Upper lobe of left lung (tissue), 6 donors: ENCODE data around the gene FURIN. TPM values are rescaled to one million over a fixed set of nuclear protein-coding genes. Genes with fewer than 3 reads are reported as not detected.
"Not testable (repeated sequence)": the region's sequence is repeated elsewhere in the genome, so short reads cannot be mapped to it uniquely, and the experiment has no call there.

Source experiments
- ATAC-seq, 2 donors: fragments of 200-7000 bp; cut with Tn5 transposase; one replicate each; pipeline ENCODE4 v1.9.1; 2022; ENCODE audit warnings: mild to moderate bottlenecking in 2 of 2, moderate library complexity in 2 of 2; ENCODE audit not compliant: low FRiP score in 2 of 2
- DNase-seq, 2 donors: peaks; one replicate each; pipeline ENCODE4 v3.0.0-alpha.2; 2019 to 2020
- H3K27ac ChIP-seq, 4 donors: fragments of 200-600 bp; sonication (generic); one replicate each; pipeline ENCODE4 v1.5.1; 2016 to 2019
- H3K27me3 ChIP-seq, 4 donors: fragments of 200-600 bp; sonication (generic); one replicate each; pipeline ENCODE4 v1.5.1; 2017 to 2019
- H3K36me3 ChIP-seq, 4 donors: fragments of 200-600 bp; sonication (generic); one replicate each; pipeline ENCODE4 v1.5.1; 2016 to 2019
- H3K4me1 ChIP-seq, 4 donors: fragments of 200-600 bp; sonication (generic); one replicate each; pipeline ENCODE4 v1.5.1; 2018 to 2019
- H3K4me3 ChIP-seq, 4 donors: fragments of 200-600 bp; sonication (generic); one replicate each; pipeline ENCODE4 v1.5.1; 2017 to 2019; ENCODE audit warnings: mild to moderate bottlenecking in 2 of 4, moderate library complexity in 1 of 4
- H3K9me3 ChIP-seq, 4 donors: fragments of 200-600 bp; sonication (generic); one replicate each; pipeline ENCODE4 v1.5.1; 2018 to 2019
- CTCF ChIP-seq, 6 experiments: fragments of 450-650 bp in 4 of 6; fragments of 200-600 bp in 2 of 6; sonication (generic) in 2 of 6; IDR thresholded peaks; one replicate each; pipeline ENCODE4 v1.5.1; 2016 to 2019; ENCODE audit warnings: antibody characterized with exemption in 6 of 6
- EP300 ChIP-seq, 4 donors: sonication (generic); formaldehyde crosslinking; IDR thresholded peaks; one replicate each; pipeline ENCODE4 v1.5.1; 2017; ENCODE audit warnings: antibody characterized with exemption in 4 of 4, control low read depth in 2 of 4
- POLR2A ChIP-seq, 4 donors: fragments of 450-650 bp; IDR thresholded peaks; one replicate each; pipeline ENCODE4 v1.5.1; 2016 to 2017; ENCODE audit warnings: antibody characterized with exemption in 4 of 4, mild to moderate bottlenecking in 2 of 4
- POLR2AphosphoS5 ChIP-seq, 2 donors: sonication (generic); formaldehyde crosslinking; IDR thresholded peaks; one replicate each; pipeline ENCODE4 v1.5.1; 2017; ENCODE audit warnings: antibody characterized with exemption in 2 of 2
- WGBS, 2 donors: methylation state at CpG; one replicate each; pipeline ENCODE4 v1.1.5; 2017 to 2018; 5-methylcytosine and 5-hydroxymethylcytosine counted together
- total RNA-seq, 6 donors: library from RNA; depleted of rRNA in 4 of 6; stranded (reverse); fragments of >200 nt in 4 of 6; gene quantifications; one replicate each; pipeline versions ENCODE4 v1.1.0 to v1.2.1, GENCODE V29; 2016 to 2021
- donor health status: DM: no; HTN: no; CAD: no; lungs with moderate emphysema.
- donor health status: DM: no; HTN: yes; CAD: no; lungs with severe emphysema.

FURIN gene
- total RNA-seq, 6 donors from 2014 or later, result 59.0 to 150 (median 108) TPM

DNA sequence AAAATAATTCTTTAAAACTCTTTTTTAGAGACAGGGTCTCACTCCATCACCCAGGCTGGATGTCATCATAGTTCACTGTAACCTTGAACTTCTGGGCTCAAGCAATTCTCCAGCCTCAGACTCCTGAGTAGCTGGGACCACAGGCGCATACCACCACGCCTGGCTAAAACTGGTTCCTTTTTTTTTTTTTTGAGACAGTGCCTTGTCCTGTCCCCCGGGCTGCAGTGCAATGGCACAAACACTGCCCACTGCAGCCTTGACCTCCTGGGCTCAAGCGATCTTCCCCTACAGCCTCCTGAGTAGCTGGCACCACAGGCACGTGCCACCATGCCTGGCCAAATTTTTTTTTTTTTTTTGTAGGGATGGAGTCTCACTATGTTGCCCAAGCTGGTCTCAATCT, 23.7 kb upstream of the FURIN start:
- no peak overlapping the region for H3K4me3 ChIP-seq
- no peak for DNase-seq
- peaks cover 0 to 9% (median 5%) of the 10 kb centered on the region in 4 donors for H3K4me1 ChIP-seq
- no peaks in the 10 kb centered on the region for H3K9me3 ChIP-seq
- TF ChIP-seq POLR2A (IDR thresholded peaks at IDR 0.05) (no peak), CTCF (IDR thresholded peaks at IDR 0.05) (no peak)
- no peaks in the 10 kb centered on the region for H3K36me3 ChIP-seq
- peak overlapping the region; percentile 24 to 80 (median 71) for H3K27ac ChIP-seq
- WGBS, 2 donors, result 72 to 80% methylated on average over 5 of the region's 5 CpGs
- H3K27me3 ChIP-seq, result no peaks in the 10 kb centered on the region
- peak in 1 of 2 donors; percentile 45 for ATAC-seq

DNA sequence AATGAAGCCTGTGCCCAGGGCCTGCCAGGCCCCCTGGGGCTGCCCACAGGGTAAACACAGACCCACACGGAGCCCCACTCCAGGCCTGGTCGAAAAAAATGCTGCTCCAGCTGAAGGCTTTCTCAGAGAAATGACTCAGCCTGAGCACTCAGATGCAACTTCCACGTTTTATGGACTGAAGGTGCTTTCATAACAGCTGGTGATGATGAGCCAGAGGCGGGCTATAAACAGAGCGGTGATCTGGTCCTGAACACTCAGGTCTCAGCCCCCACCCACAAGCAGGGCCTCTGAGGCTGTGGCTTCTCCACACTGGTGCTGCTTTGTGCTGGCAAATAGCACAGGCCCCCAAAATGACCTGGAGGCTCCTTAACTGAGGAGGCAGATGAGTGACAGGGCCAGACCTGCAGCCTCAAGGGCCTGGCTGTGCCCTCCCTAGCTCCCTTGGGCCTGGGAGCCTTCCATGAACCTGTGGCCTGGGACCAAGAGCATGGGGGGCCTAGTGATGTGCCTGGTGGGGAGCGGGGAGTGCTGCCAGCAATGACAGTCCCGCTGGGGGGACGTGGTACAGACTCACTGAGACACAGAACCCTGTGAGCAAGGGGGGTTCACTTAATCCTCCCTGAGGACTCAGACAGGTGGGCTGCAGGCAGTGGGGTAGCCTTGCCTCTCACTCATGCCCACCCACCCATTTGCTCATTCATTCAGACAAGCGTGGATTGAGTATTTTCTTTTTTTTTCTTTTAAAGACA, 23.0 kb upstream of the FURIN start:
- H3K27ac ChIP-seq, result peak overlapping the region; percentile 53 to 80 (median 71)
- H3K9me3 ChIP-seq, result no peaks in the 10 kb centered on the region
- no peak overlapping the region for H3K4me3 ChIP-seq
- H3K36me3 ChIP-seq, result no peaks in the 10 kb centered on the region
- DNase-seq (peak in 1 of 2 donors; percentile 74), ATAC-seq (peak; percentile 77 to 85)
- peaks cover 0 to 3% (median under 1%) of the 10 kb centered on the region in 4 donors for H3K4me1 ChIP-seq
- peak in 1 of 4 donors; percentile 25 for TF ChIP-seq POLR2A (IDR thresholded peaks at IDR 0.05)
- TF ChIP-seq POLR2AphosphoS5 (IDR thresholded peaks at IDR 0.05), result no peak
- TF ChIP-seq EP300 (IDR thresholded peaks at IDR 0.05), result no peak
- TF ChIP-seq CTCF (IDR thresholded peaks at IDR 0.05), result no peak
- WGBS, 2 donors, result 69 to 93% methylated on average over 3 to 9 of the region's 9 CpGs
- H3K27me3 ChIP-seq, result no peaks in the 10 kb centered on the region

DNA sequence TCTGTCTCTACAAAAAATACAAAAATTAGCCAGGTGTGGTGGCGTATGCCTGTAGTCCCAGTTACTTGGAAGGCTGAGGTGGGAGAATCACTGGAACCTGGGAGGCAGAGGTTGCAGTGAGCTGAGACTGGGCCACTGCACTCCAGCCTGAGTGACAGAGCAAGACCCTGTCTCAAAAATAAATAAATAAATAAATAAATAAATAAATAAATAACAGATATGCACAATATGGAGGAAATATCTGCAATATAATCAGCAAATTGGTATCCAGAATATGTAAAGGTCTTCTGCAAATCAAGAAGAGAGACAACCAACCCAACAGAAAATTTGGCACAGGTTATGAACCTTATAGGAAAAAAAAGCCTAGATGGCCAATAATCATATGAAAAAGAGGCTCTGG, 19.0 kb upstream of the FURIN start:
- H3K9me3 ChIP-seq, H3K36me3 ChIP-seq, H3K27me3 ChIP-seq, H3K27ac ChIP-seq, H3K4me1 ChIP-seq, H3K4me3 ChIP-seq, ATAC-seq, DNase-seq: not testable (repeated sequence)
- WGBS, 2 donors, result 89 to 94% methylated on average over 1 of the region's 1 CpG

DNA sequence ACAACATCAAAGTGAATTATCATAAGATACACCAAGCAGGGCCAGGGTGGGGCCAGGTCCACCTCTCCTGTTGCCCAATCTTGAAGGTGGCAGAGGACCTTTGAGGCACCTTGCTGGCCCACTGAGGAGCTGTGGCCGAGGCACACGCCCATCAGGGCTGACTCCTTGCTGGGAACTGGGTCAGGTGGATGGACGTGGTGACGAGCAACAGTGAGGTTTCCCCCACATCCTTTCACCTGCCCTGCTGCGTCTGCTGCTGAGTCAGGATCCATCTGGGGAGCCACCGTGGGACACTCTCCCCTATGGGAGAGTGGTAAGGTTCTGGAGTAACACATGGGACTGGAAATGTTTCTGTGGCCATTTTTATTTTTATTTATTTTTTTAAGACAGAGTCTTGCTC, 17.3 kb upstream of the FURIN start:
- ATAC-seq, result no peak
- H3K9me3 ChIP-seq, result no peaks in the 10 kb centered on the region
- H3K4me3 ChIP-seq, result no peak overlapping the region
- H3K27ac ChIP-seq, result no peak overlapping the region
- peaks cover 0 to 5% (median 0%) of the 10 kb centered on the region in 4 donors for H3K4me1 ChIP-seq
- no peak for DNase-seq
- no peaks in the 10 kb centered on the region for H3K27me3 ChIP-seq
- TF ChIP-seq POLR2A (IDR thresholded peaks at IDR 0.05) (no peak), EP300 (IDR thresholded peaks at IDR 0.05) (no peak), CTCF (IDR thresholded peaks at IDR 0.05) (no peak), POLR2AphosphoS5 (IDR thresholded peaks at IDR 0.05) (no peak)
- no peaks in the 10 kb centered on the region for H3K36me3 ChIP-seq
- 85 to 94% methylated on average over 4 to 6 of the region's 6 CpGs for WGBS, 2 donors

GRCh38 chr15:90851940-90852339, 16.4 kb upstream of the FURIN start:
- 78 to 81% methylated on average over 5 of the region's 5 CpGs for WGBS, 2 donors
- ATAC-seq, result no peak

DNA sequence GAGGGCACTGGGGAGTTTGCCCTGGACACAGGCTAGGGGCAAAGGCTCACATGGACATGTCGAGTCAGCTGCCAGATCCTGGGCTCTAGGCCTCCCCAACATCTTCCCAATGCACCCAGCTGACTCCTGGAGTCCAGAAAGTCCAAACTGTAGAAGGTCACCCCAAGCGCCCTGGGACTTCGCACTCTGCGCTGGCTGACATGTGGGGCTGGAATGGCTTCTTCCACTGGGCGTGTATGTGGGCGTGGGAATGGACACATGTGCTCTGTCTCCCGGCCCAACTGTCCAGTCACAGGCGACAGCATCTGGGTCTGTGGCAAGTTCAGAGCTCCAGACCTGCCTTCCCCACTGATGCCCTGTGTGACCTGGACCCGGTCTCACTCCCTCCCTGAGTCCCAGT, 13.2 kb upstream of the FURIN start:
- TF ChIP-seq POLR2AphosphoS5 (IDR thresholded peaks at IDR 0.05), result no peak
- no peak for TF ChIP-seq POLR2A (IDR thresholded peaks at IDR 0.05)
- TF ChIP-seq CTCF (IDR thresholded peaks at IDR 0.05), result no peak
- no peak for TF ChIP-seq EP300 (IDR thresholded peaks at IDR 0.05)
- no peak for DNase-seq
- Histone ChIP-seq H3K36me3 (no peaks in the 10 kb centered on the region), H3K27me3 (no peaks in the 10 kb centered on the region), H3K4me1 (peaks cover 8 to 15% (median 10%) of the 10 kb centered on the region in 4 donors), H3K4me3 (no peak overlapping the region), H3K27ac (no peak overlapping the region), H3K9me3 (no peaks in the 10 kb centered on the region)
- 95% methylated on average over 7 to 9 of the region's 9 CpGs for WGBS, 2 donors
- peak in 1 of 2 donors; percentile 16 for ATAC-seq

More at GRCh38 chr15:90851940-90852339, 16.4 kb upstream of the FURIN start:
- no peak overlapping the region for H3K27ac ChIP-seq
- no peak for TF ChIP-seq POLR2AphosphoS5 (IDR thresholded peaks at IDR 0.05)
- H3K9me3 ChIP-seq, result no peaks in the 10 kb centered on the region
- no peaks in the 10 kb centered on the region for H3K27me3 ChIP-seq
- DNase-seq, result no peak
- peaks cover 0 to 5% (median 0%) of the 10 kb centered on the region in 4 donors for H3K4me1 ChIP-seq
- no peaks in the 10 kb centered on the region for H3K36me3 ChIP-seq
- H3K4me3 ChIP-seq, result no peak overlapping the region
